GM21723 (cell line): ENCODE measurements around the gene ATP8B2.
"Not testable (repeated sequence)": the region's sequence is repeated elsewhere in the genome, so short reads cannot be mapped to it uniquely, and the experiment has no call there.

Experiments
- ATAC-seq: cut with Tn5 transposase; IDR thresholded peaks from one replicate; pipeline ENCODE4 v1.9.1; 2021; ENCODE audit warnings: mild to moderate bottlenecking, moderate library complexity; ENCODE audit not compliant: unreplicated experiment

The ATP8B2 gene, protein sequence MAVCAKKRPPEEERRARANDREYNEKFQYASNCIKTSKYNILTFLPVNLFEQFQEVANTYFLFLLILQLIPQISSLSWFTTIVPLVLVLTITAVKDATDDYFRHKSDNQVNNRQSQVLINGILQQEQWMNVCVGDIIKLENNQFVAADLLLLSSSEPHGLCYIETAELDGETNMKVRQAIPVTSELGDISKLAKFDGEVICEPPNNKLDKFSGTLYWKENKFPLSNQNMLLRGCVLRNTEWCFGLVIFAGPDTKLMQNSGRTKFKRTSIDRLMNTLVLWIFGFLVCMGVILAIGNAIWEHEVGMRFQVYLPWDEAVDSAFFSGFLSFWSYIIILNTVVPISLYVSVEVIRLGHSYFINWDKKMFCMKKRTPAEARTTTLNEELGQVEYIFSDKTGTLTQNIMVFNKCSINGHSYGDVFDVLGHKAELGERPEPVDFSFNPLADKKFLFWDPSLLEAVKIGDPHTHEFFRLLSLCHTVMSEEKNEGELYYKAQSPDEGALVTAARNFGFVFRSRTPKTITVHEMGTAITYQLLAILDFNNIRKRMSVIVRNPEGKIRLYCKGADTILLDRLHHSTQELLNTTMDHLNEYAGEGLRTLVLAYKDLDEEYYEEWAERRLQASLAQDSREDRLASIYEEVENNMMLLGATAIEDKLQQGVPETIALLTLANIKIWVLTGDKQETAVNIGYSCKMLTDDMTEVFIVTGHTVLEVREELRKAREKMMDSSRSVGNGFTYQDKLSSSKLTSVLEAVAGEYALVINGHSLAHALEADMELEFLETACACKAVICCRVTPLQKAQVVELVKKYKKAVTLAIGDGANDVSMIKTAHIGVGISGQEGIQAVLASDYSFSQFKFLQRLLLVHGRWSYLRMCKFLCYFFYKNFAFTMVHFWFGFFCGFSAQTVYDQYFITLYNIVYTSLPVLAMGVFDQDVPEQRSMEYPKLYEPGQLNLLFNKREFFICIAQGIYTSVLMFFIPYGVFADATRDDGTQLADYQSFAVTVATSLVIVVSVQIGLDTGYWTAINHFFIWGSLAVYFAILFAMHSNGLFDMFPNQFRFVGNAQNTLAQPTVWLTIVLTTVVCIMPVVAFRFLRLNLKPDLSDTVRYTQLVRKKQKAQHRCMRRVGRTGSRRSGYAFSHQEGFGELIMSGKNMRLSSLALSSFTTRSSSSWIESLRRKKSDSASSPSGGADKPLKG

DNA sequence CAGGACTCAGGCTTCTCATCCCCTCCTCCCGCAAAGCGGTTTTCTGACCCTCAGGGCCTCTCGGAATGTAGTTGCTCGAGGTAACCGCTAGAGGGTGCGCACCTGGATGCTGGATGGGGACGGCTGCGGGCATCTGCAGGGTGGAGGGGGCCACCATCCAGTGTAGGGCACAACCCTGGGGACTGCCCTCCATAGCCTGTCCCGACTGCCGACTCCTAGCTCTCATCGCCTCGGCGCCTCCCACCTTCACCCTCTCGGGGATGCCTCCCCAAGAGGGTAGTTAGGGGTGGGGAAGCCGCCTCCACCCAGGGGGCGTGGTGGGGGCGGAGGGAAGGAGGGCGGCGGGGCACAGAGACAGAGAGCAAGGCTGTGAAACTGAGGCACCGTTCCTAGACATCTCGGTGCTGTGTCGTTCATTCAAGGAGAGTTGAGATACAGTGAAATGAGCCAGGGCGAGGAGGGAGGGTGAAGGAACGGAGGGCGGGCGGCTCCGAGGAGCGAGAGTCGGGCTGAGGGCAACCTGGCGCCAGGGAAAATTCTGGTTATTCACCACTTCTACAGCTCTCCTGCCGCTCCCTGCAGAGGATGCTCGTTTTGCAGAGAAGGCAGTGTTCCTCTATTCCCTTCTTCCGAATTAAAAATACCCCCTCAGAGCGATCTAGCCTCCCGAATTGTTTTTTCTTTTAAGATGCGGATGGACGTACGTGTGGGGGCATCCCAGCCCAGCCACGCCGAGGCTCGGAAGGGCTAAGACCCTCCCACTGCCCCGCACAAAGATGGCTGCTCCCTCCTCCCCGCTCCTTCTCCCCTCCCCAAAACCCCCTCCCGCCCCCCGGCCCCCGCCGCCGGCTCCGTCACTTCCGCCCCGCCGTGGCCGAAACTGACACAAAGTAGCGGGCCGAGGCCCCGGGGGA is at the start of gene ATP8B2:
Gene ATP8B2, plus strand, starts transcription at position 857 of the 914 bp plus-strand sequence. CDS start 2,617 bp downstream, outside the sequence.
- ATAC-seq = no peak

GRCh38 chr1:154276797-154277196 is 48.5 kb upstream of the ATP8B2 start:
- ATAC-seq = no peak

DNA sequence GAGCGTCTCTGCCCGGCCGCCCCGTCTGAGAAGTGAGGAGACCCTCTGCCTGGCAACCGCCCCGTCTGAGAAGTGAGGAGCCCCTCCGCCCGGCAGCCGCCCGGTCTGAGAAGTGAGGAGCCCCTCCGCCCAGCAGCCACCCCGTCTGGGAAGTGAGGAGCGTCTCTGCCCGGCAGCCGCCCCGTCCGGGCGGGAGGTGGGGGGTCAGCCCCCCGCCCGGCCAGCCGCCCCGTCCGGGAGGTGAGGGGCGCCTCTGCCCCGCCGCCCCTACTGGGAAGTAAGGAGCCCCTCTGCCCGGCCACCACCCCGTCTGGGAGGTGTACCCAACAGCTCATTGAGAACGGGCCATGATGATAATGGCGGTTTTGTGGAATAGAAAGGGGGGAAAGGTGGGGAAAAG is 37.7 kb upstream of the ATP8B2 start:
- ATAC-seq = not testable (repeated sequence)

- no peak for ATAC-seq
These were observed 36.7 kb upstream of the ATP8B2 start for GRCh38 chr1:154288661-154289060.

DNA sequence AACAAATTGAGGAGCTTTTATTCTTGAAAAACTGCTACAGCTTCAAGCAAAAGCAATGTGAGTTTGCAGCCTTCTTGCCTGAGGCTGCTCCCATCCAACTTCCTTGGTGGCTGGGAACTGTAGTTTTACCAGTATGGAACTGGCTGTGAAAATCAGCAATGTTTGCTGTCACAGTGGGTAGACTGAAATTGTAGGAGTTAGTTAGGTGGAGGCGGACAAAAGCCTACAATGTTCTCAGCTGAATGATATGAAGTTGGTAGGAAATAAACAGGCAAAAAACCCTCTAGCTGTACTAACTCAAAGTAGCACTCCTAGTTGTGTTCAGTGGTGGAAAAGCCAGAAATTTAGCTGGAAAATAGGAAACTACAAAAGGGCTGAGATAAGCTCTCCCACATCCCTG is 34.4 kb upstream of the ATP8B2 start:
- no peak for ATAC-seq

DNA sequence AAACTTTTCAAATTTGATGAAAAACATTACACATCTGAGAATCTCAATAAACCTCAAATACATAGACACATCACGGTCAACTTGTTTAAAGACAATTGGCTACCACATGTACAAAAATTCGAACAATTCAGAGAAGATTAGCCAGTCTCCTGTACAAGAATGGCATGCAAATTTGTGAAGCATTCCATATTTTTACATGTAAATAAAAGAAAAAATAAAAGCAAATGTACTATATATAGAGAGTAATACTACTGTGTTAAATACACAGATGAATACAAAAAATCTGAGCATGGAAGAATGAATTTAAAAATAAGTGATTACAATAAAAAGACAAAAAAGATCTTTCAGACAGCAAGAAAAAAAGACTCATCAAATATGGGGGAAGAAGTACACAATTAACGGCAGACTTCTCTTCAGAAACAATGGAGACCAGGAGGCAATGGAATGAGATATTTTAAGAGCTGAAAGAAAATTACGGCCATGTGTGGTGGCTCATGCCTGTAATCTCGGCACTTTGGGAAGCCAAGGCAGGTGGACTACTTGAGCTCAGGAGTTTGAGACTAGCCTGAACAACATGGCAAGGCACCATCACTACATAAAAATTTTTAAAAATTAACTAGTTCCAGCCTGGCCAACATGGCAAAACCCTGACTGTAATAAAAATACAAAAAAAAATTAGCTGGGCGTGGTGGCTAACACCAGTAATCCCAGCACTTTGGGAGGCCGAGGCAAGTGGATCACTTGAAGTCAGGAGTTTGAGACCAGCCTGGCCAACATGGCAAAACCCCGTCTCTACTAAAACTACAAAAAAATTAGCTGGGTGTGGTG is 29.7 kb upstream of the ATP8B2 start:
- no peak for ATAC-seq

GRCh38 chr1:154301582-154301981 is 23.7 kb upstream of the ATP8B2 start:
- no peak for ATAC-seq

DNA sequence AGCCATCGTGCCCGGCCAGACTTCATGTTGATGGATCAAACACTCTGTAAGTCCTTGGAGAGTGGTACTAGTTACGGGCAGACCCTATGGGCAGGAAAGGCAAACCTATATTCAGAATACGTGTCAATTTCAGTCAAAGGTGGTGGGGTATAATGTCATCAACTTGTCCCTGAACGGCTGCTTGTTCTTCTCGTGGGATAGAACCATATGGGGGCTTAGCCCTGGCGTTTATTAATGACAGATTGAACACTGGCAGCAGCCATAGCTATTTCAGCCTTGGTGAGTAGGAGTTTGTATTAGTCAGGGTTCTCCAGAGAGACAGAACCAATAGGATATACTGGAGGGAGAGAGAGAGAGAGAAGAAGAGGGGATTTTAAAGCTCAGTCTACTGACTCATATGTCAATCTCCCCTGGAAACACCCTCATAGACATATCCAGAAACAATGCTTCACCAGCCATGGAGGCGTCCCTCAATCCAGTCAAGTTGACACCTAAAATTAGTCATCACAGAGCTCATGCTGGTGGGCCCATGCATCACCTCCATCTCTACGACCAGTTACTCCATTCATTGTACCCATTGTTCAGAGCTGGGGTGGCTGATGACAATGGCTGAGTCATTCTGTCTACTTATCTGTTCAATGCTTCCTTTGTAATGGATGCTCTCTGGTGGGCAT is 20.5 kb upstream of the ATP8B2 start:
- ATAC-seq = no peak

DNA sequence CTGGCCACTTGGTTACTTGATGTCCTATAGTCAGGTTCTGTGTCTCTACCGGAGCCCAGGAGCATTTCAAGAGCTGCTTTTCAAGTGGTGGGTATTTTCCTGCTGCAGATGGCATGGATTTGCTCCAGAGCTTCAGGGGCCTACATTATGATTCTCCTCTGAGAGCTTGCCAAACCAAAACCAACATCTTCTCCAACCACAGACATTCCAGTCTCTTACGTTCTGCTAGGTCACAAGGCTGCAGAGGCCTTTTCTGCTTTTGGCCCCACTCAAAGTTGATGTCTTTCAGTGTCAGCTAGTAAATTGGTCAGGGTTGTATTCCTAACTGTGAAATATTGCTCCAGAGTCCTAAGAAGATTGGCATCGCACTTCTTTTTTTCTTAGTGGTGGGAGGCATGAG is 19.2 kb upstream of the ATP8B2 start:
- ATAC-seq = no peak

GRCh38 chr1:154307670-154308270 is 17.6 kb upstream of the ATP8B2 start:
- ATAC-seq = not testable (repeated sequence)

DNA sequence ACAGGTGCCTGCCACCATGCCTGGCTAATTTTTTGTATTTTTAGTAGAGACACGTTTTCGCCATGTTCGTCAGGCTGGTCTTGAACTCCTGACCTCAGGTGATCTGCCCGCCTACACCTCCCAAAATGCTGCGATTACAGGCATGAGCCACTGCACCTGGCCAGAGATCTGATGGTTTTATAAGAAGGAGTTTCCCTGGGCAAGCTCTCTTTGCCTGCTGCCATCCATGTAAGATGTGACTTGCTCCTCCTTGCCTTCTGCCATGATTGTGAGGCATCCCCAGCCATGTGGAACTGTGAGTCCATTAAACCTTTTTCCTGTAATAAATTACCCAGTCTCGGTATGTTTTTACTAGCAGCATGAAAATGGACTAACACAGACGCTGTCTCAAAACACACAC is 16.2 kb upstream of the ATP8B2 start:
- not testable (repeated sequence) for ATAC-seq

- ATAC-seq = not testable (repeated sequence)
These were observed 12.9 kb upstream of the ATP8B2 start for GRCh38 chr1:154312229-154313065.

DNA sequence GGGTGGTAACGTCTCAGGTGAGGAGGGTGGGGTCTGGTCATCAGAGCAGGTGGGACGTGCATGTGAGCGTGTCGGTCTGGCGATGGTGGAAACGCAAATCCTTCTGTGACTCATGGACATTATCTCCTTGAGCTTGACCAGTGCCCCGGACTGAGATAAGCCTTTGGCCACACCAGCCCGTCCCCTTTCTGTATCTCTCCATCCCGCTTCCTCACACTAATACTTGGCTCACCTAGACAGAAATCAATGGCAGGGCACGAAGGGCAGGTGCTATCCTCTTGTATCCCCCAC is 12.3 kb upstream of the ATP8B2 start:
- ATAC-seq = no peak

GRCh38 chr1:154314226-154314625 is 11.1 kb upstream of the ATP8B2 start:
- not testable (repeated sequence) for ATAC-seq

GRCh38 chr1:154316704-154317103 is 8.6 kb upstream of the ATP8B2 start:
- no peak for ATAC-seq

GRCh38 chr1:154318386-154318785 is 6.9 kb upstream of the ATP8B2 start:
- no peak for ATAC-seq

DNA sequence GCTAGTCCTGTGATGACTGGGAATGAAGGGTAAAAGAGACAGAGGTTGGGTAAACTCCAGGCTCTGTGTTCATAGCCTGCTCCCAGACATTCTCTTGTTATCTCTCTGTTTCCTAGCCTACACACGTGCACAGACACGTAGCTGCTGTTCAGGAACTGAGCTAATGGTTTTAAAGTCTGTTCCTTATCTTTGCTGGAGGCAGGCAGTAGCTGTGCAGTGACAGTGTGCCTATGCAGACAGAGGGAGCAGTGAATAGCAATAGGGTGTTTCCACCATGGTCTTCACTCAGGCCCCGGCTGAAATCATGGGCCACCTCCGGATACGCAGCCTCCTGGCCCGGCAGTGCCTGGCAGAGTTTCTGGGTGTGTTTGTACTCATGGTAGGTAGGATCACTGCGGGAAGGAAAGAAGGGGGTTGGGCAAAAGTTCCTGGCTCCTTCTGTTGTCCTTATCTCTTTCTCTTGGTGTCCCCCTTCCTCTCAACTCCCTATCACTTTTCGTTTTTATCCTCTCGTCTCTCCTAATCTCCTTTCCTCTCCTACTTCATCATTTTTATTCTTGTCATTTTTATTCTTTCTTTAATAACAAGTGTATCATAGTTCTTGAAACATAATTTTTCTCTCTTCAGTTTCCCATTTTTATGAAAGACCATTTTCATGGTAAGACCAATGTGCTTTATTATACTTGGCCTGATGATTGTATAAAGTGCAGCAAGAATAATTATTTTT is 4.3 kb upstream of the ATP8B2 start, which contains the start of gene AQP10:
Gene AQP10, plus strand, starts transcription at position 212 of the 727 bp plus-strand sequence. Its CDS starts 63 bp downstream, at position 275.
- ATAC-seq = no peak
